Testis (tissue), 3 donors: Measurements from ENCODE around the gene ORC5. TPM values are rescaled to one million over a fixed set of nuclear protein-coding genes. Genes with fewer than 3 reads are reported as not detected.

ENCODE experiments used
- DNase-seq: peaks from one replicate; pipeline ENCODE4 v3.0.0-alpha.2; 2019
- H3K27ac ChIP-seq, 2 donors: fragments of 200-600 bp; sonication (generic); one replicate each; pipeline ENCODE4 v1.5.1; 2019
- H3K27me3 ChIP-seq: fragments of 200-600 bp; sonication (generic); one replicate; pipeline ENCODE4 v1.5.1; 2019
- H3K36me3 ChIP-seq: fragments of 200-600 bp; sonication (generic); one replicate; pipeline ENCODE4 v1.5.1; 2017; ENCODE audit warnings: low read depth; ENCODE audit errors: missing control alignments
- H3K4me1 ChIP-seq: fragments of 200-600 bp; sonication (generic); one replicate; pipeline ENCODE4 v1.5.1; 2019
- H3K4me3 ChIP-seq, 2 donors: fragments of 200-600 bp; sonication (generic); one replicate each; pipeline ENCODE4 v1.5.1; 2017 to 2019
- H3K9me3 ChIP-seq: fragments of 200-600 bp; sonication (generic); one replicate; pipeline ENCODE4 v1.5.1; 2017
- POLR2A ChIP-seq: fragments of 450-650 bp; IDR thresholded peaks from one replicate; pipeline ENCODE4 v1.6.1; 2017; ENCODE audit warnings: antibody characterized with exemption, mild to moderate bottlenecking, moderate library complexity
- WGBS, 2 donors: methylation state at CpG; one replicate each; pipeline ENCODE4 v1.1.5; 2018; 5-methylcytosine and 5-hydroxymethylcytosine counted together
- intact Hi-C: fragments of 100-400 bp; cut with DNase I; formaldehyde crosslinking; loops from one replicate; pipeline ENCODE4 v1.15.1; 2023; ENCODE audit warnings: low total_unique reads
- polyA plus RNA-seq: library from polyadenylated mRNA; stranded (reverse); fragments of 350-450 nt; fragmentation: Illumina TruSeq; extraction: RNeasy Lipid Tissue Mini Kit (QIAGEN cat#74804); gene quantifications from one replicate; pipeline ENCODE4 v1.2.3, GENCODE V29; 2014; ENCODE audit warnings: low read depth, low replicate concordance; ENCODE audit not compliant: insufficient read depth
- total RNA-seq, 2 donors: library from RNA; depleted of rRNA; stranded (reverse); fragments of >200 nt; gene quantifications; one replicate each; pipeline ENCODE4 v1.2.3, GENCODE V29; 2016
- TF ChIP-seq, protein P1 (sequence below), 3 experiments: fragments of 450-650 bp in 2 of 3; fragments of 200-600 bp in 1 of 3; sonication (generic) in 1 of 3; IDR thresholded peaks; one replicate each; pipeline ENCODE4 v1.5.1; 2016 to 2019; ENCODE audit warnings: antibody characterized with exemption in 3 of 3, mild to moderate bottlenecking in 2 of 3, moderate library complexity in 1 of 3

ORC5 gene
- total and polyA plus RNA-seq, 3 donors from 2014 or later, result 36.5 to 107 (median 36.9) TPM

DNA sequence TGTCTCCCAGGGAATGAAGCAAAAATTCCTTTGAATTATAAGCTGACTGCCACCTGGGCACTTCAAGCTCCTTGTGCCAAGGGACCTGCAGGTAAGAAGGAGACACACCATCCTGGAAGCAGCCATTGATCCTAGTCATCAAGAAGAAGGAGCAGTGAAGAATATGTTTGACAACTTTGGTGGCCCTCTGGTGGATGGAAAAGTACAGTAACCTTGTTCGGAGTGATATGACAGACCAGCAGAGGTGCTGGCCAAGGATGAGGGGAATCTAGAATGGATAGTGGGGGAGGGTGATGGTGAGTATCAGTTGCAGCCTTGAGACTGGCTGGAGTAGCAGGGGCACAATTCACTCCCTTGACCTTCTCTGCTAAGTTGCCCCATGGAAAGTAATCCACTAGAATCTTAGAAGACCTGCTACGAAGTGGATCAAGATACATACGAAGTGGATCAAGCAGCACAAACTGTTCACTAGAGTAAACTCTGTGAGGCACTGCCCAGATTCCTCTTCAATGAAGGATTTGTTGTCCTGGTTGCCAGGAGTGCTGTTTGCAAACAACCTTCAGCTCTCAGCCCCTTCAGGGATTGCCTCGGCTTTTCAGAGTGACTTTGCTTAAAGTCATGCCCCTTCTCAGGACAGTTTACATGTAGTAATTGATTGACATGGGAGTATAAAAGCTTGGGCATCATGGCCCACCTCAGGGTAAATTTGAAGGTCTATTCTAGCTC is 44.8 kb upstream of the ORC5 start:
- no peaks in the 10 kb centered on the region for H3K36me3 ChIP-seq
- no peaks in the 10 kb centered on the region for H3K27me3 ChIP-seq
- 56 to 60% methylated on average over 4 of the region's 4 CpGs for WGBS, 2 donors
- DNase-seq, result peak; percentile 23
- no peaks in the 10 kb centered on the region for H3K4me1 ChIP-seq
- no peaks in the 10 kb centered on the region for H3K9me3 ChIP-seq
- intact Hi-C loops, result no loop called here
- TF ChIP-seq, protein P1, sequence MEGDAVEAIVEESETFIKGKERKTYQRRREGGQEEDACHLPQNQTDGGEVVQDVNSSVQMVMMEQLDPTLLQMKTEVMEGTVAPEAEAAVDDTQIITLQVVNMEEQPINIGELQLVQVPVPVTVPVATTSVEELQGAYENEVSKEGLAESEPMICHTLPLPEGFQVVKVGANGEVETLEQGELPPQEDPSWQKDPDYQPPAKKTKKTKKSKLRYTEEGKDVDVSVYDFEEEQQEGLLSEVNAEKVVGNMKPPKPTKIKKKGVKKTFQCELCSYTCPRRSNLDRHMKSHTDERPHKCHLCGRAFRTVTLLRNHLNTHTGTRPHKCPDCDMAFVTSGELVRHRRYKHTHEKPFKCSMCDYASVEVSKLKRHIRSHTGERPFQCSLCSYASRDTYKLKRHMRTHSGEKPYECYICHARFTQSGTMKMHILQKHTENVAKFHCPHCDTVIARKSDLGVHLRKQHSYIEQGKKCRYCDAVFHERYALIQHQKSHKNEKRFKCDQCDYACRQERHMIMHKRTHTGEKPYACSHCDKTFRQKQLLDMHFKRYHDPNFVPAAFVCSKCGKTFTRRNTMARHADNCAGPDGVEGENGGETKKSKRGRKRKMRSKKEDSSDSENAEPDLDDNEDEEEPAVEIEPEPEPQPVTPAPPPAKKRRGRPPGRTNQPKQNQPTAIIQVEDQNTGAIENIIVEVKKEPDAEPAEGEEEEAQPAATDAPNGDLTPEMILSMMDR (IDR thresholded peaks at IDR 0.05), result peak in 2 of 3 experiments; percentile 8 to 10
- no peak for TF ChIP-seq POLR2A
- H3K27ac ChIP-seq, result no peak overlapping the region
- H3K4me3 ChIP-seq, result no peak overlapping the region

DNA sequence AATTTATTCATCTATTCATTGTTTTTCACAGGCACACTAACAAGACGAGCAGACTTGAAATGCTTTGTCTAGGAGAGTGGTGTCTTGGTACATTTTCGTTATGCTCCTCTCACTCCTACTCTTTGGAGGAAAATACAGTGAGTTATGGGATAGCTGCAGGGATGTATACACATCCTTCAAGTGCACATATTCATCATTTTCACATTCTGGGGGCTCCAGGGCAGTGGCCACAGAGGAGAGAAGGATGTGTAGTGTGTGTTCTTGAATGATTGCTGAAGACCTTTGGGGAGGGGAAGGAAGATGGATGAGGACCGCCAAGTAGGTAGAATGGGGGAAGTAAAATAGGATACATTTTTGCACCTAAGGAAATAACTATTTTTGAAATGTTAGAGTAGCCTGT is 34.8 kb upstream of the ORC5 start:
- WGBS, 2 donors, result 70 to 72% methylated on average over 3 of the region's 3 CpGs
- Histone ChIP-seq H3K9me3 (no peaks in the 10 kb centered on the region), H3K4me1 (no peaks in the 10 kb centered on the region), H3K27ac (no peak overlapping the region), H3K4me3 (no peak overlapping the region), H3K36me3 (no peaks in the 10 kb centered on the region), H3K27me3 (no peaks in the 10 kb centered on the region)
- intact Hi-C loops, result no loop called here
- TF ChIP-seq, protein P1 (IDR thresholded peaks at IDR 0.05), result no peak
- no peak for TF ChIP-seq POLR2A
- DNase-seq, result no peak

DNA sequence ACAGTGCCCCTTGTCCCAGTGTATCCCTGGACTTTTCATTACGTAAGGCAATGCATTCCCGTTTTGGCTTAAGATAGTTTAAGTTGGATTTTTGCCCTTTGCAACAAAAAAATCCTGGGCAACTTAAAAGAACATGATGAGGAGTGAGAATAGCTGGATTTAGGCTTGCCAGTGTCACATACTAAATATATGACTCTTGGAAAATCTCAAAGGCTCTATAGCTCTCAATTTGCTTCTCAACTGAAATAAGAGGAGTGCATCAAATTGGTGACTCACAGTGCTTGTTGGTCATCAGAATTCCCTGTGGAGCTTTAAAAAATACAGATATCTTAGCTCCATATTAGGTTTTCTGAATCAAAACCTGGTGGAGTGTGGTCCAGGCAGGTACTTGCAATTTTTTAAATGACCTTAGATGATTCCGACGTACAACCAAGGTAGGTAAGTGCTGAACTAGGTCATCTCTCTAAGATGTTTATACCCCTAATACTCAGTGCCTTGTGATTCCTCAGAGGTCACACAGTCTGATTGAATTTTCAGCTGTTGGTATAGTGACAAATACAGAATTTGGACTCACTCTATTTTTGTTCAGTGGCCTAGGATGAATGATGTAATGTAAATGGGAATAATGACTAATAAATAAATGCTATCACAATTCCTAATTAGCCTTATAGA is 33.9 kb upstream of the ORC5 start:
- intact Hi-C loops, result no loop called here
- WGBS, 2 donors, result 55 to 59% methylated on average over 4 of the region's 4 CpGs
- DNase-seq, result no peak
- H3K36me3 ChIP-seq, result no peaks in the 10 kb centered on the region
- no peak for TF ChIP-seq POLR2A
- TF ChIP-seq, protein P1 (IDR thresholded peaks at IDR 0.05), result no peak
- H3K27me3 ChIP-seq, result no peaks in the 10 kb centered on the region
- H3K4me3 ChIP-seq, result no peak overlapping the region
- H3K27ac ChIP-seq, result no peak overlapping the region
- no peaks in the 10 kb centered on the region for H3K4me1 ChIP-seq
- no peaks in the 10 kb centered on the region for H3K9me3 ChIP-seq

DNA sequence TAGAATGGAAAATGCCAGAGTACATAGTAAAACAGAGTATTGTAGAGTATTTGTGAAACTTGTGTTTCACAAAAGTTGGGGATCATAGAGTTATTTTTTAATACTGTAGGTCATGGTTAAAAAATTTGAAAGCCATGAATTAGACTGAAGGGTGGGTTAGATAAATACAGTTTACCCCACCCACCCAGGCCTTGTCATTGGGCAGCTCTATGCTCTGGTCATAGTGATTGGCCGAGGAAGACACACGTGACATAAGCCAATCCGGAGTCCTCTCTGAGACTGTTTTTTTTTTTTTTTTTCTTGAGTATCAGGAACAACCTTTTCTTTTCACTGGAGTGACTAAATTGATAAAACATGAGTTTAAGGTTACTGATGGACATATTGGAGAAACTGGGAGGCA is 33.3 kb upstream of the ORC5 start:
- H3K4me3 ChIP-seq, result no peak overlapping the region
- no peak overlapping the region for H3K27ac ChIP-seq
- no peaks in the 10 kb centered on the region for H3K9me3 ChIP-seq
- intact Hi-C loops, result no loop called here
- no peaks in the 10 kb centered on the region for H3K4me1 ChIP-seq
- peak; percentile 22 for DNase-seq
- no peaks in the 10 kb centered on the region for H3K27me3 ChIP-seq
- no peaks in the 10 kb centered on the region for H3K36me3 ChIP-seq
- TF ChIP-seq, protein P1 (IDR thresholded peaks at IDR 0.05), result no peak
- no peak for TF ChIP-seq POLR2A
- 55 to 73% methylated on average over 3 of the region's 3 CpGs for WGBS, 2 donors
